ENCODE results near the gene LILRB1. TPM values are rescaled to one million over a fixed set of nuclear protein-coding genes. Genes with fewer than 3 reads are reported as not detected.
"Not testable (repeated sequence)": the region's sequence is repeated elsewhere in the genome, so short reads cannot be mapped to it uniquely, and the experiment has no call there.

LILRB1 gene
- total RNA-seq, 1 donor from 2014 or later, result not detected

DNA sequence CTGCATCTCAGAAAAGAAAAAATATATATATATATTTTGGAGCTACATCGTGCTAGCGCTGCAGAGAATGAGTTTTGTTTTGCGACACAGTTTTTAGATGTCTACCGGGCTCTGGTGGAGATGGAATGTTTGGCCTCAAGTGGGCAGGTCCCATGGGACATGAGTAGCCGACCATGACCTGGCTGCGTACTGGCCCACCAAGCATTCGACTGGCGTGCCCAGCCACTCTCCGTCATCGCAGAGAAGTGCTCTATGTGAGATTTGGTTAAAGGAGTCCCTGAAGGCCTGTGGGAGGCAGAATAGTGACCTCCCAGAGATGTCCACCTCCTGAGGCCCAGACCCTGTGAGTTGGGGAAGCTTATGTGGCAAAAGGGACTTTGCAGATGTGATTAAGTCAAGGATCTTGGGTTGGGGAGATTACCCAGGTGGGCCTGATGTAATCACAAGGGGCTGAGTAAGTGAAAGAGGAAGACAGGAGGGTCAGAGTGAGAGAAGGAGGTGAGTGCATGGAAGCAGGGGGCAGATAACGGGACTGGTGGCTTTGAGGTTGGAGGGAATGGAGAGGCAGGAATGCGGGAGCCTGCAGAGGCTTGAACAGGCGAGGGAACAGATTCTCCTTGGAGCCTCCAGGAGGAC is 31.7 kb downstream of the LILRB1 start:
- DNase-seq (ENCODE audit: low read depth in 2 of 2), result no peak

DNA sequence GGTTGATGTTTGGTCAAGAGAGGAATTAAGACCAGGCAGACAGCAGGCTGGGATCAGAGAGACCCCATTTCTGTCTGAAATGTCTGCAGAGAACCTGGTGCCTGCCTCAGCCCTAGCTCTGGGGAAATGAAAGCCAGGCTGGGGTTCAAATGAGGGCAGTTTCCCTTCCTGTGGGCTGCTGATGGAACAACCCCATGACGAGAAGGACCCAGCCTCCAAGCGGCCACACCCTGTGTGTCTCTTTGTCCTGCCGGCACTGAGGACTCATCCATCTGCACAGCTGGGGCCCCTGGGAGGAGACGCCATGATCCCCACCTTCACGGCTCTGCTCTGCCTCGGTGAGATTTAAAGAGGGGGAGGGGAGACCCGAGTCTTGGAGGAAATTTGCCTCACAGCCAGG is 32.4 kb downstream of the LILRB1 start, which contains the start of gene LILRB4:
Gene LILRB4 (plus strand): TSS at position 256 of the 400 bp plus-strand sequence. CDS start 49 bp downstream, at position 305.
- no peak for DNase-seq (ENCODE audit: low read depth in 2 of 2)

DNA sequence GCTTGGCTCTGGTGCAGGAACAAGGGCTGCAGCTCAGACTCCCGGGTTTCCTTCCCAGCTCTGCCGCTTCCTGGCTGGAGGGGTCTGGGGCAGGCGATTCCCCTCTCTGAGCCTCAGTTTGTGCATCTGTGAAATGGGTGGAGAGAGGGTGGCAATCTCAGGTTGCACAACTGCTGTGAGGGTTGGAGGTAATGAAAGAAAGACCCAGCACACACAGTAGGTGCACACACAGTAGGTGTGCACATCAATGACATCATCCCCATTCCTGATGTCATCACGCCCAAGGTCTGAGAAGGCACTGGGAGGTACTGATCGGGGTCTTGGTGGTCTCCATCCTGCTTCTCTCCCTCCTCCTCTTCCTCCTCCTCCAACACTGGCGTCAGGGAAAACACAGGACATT is 35.2 kb downstream of the LILRB1 start:
- DNase-seq (ENCODE audit: low read depth in 2 of 2), result no peak

DNA sequence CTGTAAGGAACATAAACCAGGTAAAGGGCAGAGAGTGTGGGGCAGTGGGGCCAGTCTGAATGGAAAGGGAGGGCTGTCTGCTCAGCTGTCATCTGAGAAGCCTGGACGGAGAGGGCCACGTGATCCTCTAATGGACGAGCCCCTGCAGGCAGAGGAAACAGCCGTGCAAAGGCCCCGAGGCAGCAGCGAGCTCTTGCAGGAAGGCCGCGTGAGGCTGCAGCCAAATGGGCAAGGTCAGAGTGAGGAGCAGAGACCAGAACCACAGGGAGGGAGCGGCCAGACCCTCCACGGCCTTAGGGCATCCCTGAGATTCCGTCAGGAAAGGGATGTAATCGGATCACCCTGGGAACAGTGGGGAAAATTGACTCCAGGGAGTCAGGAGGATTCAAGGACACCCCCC is 36.9 kb downstream of the LILRB1 start:
- DNase-seq (ENCODE audit: low read depth in 2 of 2), result no peak

DNA sequence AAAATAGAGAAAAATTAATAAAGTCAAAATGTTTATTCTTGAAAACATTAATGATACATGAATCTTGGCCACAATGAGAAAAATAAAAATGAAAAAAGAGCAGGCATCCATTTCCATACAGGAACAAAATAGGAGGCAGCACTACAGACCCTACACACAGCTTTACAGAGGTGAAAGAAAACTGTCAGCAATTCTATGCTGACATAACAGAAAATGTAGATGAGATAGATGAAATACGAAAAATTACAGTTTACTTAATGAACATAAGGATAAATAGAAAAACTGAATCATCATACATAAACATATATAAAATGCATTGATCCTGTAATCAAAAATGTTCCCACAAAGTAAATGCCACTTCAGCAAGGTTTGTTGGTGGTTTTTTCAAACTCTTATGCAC is 38.1 kb downstream of the LILRB1 start:
- DNase-seq (ENCODE audit: low read depth in 2 of 2), result no peak

DNA sequence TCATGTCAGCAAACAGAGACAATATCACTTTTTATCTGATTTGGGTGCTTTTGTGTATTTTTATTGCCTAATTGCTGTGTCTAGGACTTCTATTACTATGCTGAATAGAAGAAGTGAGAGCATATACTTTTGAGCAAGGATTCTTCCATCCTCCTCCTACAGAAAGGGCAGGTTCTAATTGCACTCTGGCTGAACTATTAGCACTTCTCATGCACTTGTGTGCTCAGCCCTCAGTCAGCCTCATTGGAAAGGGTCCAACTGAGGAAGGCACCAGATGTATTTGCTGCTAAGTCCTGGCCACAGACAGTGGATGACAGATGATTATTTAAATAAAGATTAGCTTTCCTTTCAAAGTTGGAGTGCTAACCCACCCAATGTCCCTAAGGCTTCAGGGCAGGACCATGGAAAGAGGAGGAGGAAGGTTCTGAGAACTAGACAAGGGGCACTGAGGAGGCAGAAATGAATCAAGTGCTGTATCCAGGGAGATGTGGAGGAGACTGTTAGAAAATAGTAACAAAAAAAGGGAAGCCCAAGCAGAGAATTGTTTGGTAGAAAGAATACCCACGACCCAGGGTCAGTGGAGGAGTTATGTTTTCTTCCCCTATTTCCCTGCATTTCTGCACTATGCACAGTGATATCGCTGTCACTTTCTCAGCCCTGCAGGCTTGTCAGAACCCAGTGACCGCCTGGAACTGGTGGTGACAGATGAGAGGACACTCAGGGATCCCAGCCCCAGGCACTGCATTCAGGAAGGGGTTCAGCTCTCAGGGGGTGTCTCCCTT is 40.5 kb downstream of the LILRB1 start:
- no peak for DNase-seq (ENCODE audit: low read depth in 2 of 2)

DNA sequence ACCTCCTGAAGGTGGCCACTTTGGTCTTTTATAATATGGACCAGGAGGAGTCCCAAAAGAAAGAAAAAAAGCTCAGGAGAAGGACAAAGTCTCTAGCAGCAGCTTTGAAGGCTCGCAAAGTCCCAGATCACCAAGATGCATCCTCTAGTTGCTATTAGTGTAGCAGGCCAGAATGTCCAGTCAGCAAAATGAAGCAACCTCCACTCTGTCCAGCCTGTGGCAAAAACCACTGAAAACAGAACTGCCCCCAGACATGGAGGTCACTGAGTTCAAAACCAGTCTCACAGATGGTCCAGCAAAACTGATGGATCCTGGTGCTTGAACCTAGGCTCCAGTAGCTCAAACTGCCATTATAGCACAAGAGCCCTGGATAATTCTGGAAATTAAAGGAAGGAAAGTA is 42.9 kb downstream of the LILRB1 start:
- DNase-seq (ENCODE audit: low read depth in 2 of 2), result no peak

DNA sequence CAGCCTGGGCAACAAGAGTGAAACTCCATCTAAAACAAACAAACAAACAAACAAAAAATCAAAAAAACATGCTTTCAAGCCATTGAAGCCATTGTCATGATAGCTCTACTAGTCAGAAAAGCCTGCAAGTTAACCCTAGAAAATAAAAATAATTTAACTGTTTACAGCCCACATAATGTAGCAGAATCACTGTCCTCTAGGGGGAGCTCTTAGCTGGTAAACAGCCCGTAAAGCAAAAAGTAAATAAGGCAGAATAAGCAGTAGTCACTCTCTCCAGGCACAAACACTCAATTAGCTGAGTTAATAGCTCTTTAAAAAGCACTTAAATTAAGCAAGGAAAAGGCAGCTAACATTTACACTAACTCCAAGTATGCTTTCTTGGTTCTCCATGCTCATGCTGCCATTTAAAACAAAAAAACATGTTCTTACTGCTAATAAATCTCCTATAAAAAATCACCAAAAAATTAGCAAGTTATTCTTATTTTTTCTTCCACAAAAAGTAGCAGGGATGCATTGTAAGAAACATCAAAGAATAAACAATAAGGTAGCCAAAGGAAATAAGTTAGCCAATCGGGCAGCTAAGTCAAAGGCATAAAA is 43.8 kb downstream of the LILRB1 start:
- peak; percentile 53 to 62 for DNase-seq (ENCODE audit: low read depth in 2 of 2)

DNA sequence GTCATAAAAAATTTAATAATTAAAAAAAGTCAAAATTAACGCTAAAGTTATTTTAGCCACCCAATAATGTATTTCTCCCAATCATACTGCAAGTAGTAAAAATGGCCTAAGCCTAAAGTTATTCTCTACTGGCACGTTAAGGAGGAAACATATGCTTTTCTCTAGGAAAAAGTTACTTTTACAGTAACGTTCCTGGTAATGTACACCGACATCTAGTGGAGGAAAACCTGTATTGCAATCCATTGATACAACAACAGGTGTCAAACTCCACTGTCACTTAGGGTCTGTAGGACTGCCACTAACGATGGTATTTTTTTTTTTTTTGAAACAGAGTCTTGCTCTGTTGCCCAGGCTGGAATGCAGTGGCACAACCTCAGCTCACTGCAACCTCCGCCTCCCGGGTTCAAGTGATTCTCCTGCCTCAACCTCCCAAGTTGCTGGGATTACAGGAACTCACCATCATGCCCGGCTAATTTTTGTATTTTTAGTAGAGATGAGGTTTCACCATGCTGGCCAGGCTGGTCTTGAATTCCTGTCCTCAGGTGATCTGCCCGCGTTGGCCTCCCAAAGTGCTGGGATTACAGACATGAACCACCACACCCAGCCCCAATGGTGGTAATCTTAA is 46.0 kb downstream of the LILRB1 start:
- peak; percentile 48 to 62 for DNase-seq (ENCODE audit: low read depth in 2 of 2)

DNA sequence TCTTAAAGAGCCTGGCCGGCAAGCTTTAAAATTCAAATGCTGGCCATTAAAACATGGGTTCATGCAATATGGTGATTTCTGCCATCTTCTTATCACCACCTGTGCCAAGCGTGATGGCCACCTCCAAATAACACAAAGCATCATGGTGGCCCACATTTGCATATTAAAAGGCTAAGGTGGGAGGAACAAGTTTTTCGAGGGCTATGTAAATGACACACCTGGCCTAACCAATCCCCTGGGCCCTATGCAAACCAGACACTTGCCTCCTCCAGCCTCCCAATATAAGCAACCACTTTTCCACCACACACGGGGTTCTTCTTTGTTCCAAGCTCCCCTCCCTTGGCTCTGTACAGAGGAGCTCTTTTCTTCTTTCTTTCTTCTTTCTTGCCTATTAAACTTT is 46.9 kb downstream of the LILRB1 start:
- no peak for DNase-seq (ENCODE audit: low read depth in 2 of 2)

DNA sequence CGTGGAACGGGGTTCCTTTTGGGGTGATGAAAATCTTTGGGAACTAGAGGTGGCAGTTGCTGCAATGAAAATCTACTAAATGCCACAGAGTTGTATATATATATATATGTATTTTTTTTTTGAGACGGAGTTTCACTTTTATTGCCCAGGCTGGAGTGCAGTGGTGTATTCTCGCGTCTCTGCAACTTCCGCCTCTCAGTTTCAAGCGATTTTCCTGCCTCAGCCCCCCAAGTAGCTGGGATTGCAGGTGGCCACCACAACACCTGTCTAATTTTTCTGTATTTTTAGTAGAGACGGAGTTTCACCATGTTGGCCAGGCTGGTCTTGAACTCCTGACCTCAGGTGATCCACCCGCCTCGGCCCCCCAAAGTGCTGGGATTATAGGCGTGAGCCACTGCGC is 51.3 kb downstream of the LILRB1 start:
- not testable (repeated sequence) for DNase-seq (ENCODE audit: low read depth in 2 of 2)

DNA sequence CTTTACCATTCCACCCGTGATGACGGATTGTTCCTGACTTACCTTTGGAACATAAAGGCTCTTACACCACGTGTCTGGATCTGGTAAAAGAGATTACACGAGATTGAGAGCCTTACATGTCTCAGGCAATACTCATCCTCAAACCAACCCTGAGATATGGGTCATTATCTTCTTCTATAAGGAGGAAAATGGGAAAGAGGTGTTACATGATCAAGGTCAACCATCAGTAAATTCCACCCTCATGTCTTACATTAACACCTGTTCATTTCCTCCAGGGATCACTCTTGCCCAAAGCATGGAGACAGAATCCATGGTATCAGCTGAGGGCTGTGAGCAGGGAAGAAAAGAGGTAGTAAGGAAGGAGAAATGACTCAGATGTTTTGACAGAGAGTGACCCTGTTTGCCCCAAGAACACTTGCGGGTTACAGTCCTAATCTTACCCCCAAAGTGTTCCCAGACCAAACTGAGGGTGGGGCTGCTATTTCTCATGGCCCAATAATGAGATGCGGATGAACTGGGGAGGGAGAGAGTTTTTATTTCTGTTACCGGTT is 52.1 kb downstream of the LILRB1 start:
- DNase-seq (ENCODE audit: low read depth in 2 of 2), result no peak

DNA sequence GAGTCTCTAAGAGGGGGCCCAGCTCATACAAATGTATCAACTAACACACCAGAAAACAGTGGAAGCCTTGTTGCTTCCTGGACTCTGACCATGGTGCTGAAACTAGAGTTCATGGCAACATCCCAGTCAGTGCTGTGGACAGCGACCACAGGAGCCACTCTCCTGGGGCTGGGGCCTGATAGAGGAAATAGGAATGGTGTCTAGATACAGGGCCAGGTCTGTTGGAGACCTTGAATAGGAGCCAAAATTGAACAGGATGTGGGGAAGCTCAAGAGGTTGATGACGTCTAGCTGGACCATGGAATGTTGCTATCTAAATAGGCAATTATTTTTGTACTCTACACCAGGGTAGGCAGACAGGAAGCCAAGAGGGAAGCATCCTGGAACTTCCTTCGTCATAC is 54.2 kb downstream of the LILRB1 start:
- peak; percentile 66 to 67 for DNase-seq (ENCODE audit: low read depth in 2 of 2)

Other genes starting within 250 kb of the LILRB1 start
- not detected in 2 replicates for gene TTYH1, start 215.0 kb upstream of the LILRB1 start, total RNA-seq
- 12.6 and 21.8 TPM in 2 replicates for gene LENG8, start 181.3 kb upstream of the LILRB1 start, total RNA-seq
- 3.3 and 5.0 TPM in 2 replicates for gene LENG9, start 166.7 kb upstream of the LILRB1 start, total RNA-seq
- 53.2 and 124 TPM in 2 replicates for gene CDC42EP5, start 157.2 kb upstream of the LILRB1 start, total RNA-seq
- gene LAIR2, start 127.7 kb upstream of the LILRB1 start, total RNA-seq, result not detected in 2 replicates
- gene LILRA2, start 56.7 kb upstream of the LILRB1 start, total RNA-seq, result not detected in 2 replicates
- gene LILRA1, start 36.9 kb upstream of the LILRB1 start, total RNA-seq, result not detected in 2 replicates
- gene LILRB4, start 32.5 kb downstream of the LILRB1 start, total RNA-seq, result not detected in 2 replicates
- gene KIR3DL3, start 94.0 kb downstream of the LILRB1 start, total RNA-seq, result not detected in 2 replicates
- gene KIR2DL3, start 108.0 kb downstream of the LILRB1 start, total RNA-seq, result not detected in 2 replicates
- gene KIR2DL1, start 139.3 kb downstream of the LILRB1 start, total RNA-seq, result not detected in 2 replicates
- not detected in 2 replicates for gene KIR2DL4, start 173.1 kb downstream of the LILRB1 start, total RNA-seq
- gene KIR3DL1, start 186.0 kb downstream of the LILRB1 start, total RNA-seq, result not detected in 2 replicates
- not detected in 2 replicates for gene KIR2DS4, start 202.2 kb downstream of the LILRB1 start, total RNA-seq
- not detected in 2 replicates for gene KIR3DL2, start 220.0 kb downstream of the LILRB1 start, total RNA-seq
- not detected in 2 replicates for gene FCAR, start 243.8 kb downstream of the LILRB1 start, total RNA-seq